Right forelimb (tissue), 1 donor: ENCODE results near the gene CEL.
A peak's percentile ranks its signal among the peaks of the same experiment; 100 is the strongest.

Experiments
- DNase-seq: peaks from one replicate; pipeline ENCODE4 v3.0.0-alpha.2; 2018

The CEL gene

DNA sequence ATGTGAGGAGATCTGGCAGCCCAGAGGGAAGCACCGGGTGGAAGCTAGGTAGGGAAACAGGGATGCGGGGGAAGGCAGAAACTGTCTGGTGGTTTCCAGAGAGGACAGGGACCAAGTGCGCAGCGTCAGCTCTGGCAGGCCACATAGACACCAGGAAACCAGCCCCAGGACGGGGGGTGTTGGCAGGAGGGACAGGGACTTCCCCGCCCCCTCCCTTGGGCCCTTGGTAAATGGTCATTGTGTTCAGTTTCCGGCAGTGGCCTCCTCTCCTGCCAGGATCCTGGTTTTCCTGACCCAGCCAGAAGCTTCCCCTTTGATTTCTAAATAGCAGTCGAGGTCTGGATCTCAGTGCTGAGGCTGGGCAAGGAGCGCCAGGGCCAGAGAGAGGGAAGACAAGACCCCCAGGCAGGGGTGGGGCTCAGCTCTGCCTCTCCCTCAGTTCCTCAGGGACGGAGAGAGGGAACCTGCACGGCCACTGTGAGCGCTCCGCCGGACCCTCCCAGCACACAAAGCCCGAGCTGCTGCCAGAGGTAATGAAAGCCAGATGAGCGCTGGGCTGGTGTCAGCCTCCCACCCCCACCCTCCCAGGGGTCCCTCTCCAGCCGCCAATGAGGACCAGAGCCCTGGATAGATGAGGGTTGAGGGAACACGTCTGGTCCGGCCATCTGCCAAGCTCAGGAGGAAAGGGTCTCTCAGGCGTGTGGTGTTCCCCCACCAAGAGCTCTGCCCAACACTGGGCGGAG, 57.5 kb downstream of the CEL start:
- peak; percentile 82 for DNase-seq

DNA sequence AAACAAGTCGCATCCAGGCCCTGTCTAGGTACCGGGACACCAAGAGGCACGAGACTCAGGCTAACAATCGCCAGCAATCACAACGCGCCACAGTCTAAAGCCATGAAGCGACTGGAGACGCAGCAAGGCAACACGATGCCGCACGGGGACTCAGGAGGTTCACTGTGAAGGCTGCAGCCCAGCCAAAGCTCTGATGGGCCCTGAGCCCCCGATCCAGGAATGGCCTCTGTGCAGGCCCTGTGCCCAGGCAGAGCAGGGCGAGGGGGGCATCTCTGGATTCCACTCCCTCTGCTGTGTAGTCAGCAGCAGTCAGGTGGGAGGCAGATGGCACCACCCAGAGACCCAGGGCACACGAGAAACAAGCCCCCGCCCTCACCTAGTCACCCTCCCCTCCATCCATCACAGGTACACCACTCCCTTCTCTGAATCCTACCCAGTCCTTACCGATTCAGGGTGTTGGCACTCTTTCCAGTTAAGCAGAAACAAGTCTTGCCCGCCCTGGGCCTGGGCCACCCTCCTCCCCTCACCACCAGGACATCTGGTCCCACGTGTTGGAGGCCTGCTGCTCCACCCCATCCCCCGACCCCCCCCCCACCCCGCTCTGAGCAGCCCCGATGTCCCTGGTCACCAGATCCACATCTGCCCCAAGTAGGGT, 58.2 kb downstream of the CEL start:
- no peak for DNase-seq

DNA sequence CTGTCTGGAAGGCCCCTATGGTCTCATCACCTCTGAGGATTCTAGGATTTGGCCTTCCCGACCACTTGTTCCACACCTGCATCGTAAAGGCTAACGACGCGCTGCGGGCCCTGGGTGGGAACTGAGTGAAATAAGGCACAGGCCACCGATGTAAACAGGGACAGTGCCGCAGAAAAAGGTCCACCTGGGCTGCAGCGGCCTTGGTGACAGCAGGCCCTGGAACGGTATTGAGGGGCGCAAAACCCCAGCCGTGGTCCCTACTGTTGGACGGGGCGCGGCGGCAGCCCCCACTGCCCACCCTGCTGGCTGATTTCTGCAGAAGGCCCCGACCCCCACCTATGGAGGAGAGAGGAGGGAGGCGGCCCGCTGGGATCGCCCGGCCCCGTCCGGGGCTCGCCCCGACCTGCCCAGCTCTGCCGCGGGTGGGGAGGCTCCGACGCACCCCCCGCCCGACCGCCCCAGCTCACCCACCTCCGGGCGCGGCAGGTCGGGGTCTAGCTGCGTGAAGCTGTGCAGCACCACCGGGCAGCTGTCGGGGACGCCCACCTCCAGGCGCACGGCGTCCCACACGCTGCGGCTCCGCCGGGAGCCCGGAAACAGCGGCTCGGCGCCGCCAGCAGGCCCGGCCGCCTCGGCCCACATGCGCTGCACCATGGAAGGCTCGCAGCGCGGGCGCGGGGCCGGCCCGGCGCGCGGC, 58.9 kb downstream of the CEL start:
- DNase-seq: no peak
